Renal cortex interstitium (tissue), 11 donors: ENCODE data around the gene DYSF. TPM values are rescaled to one million over a fixed set of nuclear protein-coding genes. Genes with fewer than 3 reads are reported as not detected.

ENCODE experiments used
- DNase-seq, 11 donors: peaks; one replicate each; pipeline ENCODE4 v3.0.0-alpha.2; 2013; ENCODE audit warnings: low read depth in 9 of 11, low spot score in 4 of 11; ENCODE audit errors: extremely low read depth in 1 of 11
- polyA plus RNA-seq, 3 donors: library from polyadenylated mRNA; unstranded; fragments of 120-200 nt; gene quantifications; one replicate each; pipeline ENCODE4 v1.2.1, GENCODE V29; 2013; ENCODE audit not compliant: insufficient read length in 3 of 3

The DYSF gene
- polyA plus RNA-seq, 3 donors: 15.2 to 20.0 (median 15.4) TPM

- DNase-seq: peak in 6 of 11 donors; percentile 31 to 53 (median 42)
These were observed 13.2 kb downstream of the DYSF start for GRCh38 chr2:71466301-71467179.

- no peak for DNase-seq
These were observed 13.9 kb downstream of the DYSF start for GRCh38 chr2:71467180-71467815.

GRCh38 chr2:71468279-71469015, 15.1 kb downstream of the DYSF start:
- no peak for DNase-seq

GRCh38 chr2:71469403-71470398, 16.3 kb downstream of the DYSF start:
- DNase-seq: no peak

GRCh38 chr2:71471276-71471675, 17.9 kb downstream of the DYSF start:
- no peak for DNase-seq

GRCh38 chr2:71472019-71472418, 18.7 kb downstream of the DYSF start:
- no peak for DNase-seq

- no peak for DNase-seq
These were observed 20.1 kb downstream of the DYSF start for GRCh38 chr2:71473346-71474031.

- no peak for DNase-seq
These were observed 20.9 kb downstream of the DYSF start for GRCh38 chr2:71474116-71474743.

- no peak for DNase-seq
These were observed 21.5 kb downstream of the DYSF start for GRCh38 chr2:71474744-71475397.

GRCh38 chr2:71476495-71476894, 23.1 kb downstream of the DYSF start:
- no peak for DNase-seq

GRCh38 chr2:71477231-71477691, 23.9 kb downstream of the DYSF start:
- no peak for DNase-seq

- no peak for DNase-seq
These were observed 25.4 kb downstream of the DYSF start for GRCh38 chr2:71478806-71479205.

- DNase-seq: no peak
These were observed 25.9 kb downstream of the DYSF start for GRCh38 chr2:71479261-71479660.

- no peak for DNase-seq
These were observed 27.8 kb downstream of the DYSF start for GRCh38 chr2:71481111-71481510.

- DNase-seq: no peak
These were observed 28.7 kb downstream of the DYSF start for GRCh38 chr2:71482055-71482454.

GRCh38 chr2:71483246-71483645, 29.9 kb downstream of the DYSF start:
- no peak for DNase-seq

- no peak for DNase-seq
These were observed 31.0 kb downstream of the DYSF start for GRCh38 chr2:71484354-71484753.
